CD4-positive, alpha-beta memory T cell (primary cell): ENCODE results near the gene CD40. TPM values are rescaled to one million over a fixed set of nuclear protein-coding genes. Genes with fewer than 3 reads are reported as not detected.

Source experiments
- CTCF ChIA-PET: fragments of 350-600 bp; sonication (Branson Sonifier 250); formaldehyde crosslinking; loops from one replicate; lab custom pipeline; 2021; ENCODE audit warnings: inconsistent platforms; ENCODE audit not compliant: partially characterized antibody; lab: Charles Lee
- POLR2A ChIA-PET: fragments of 350-600 bp; sonication (Branson Sonifier 250); formaldehyde crosslinking; loops from one replicate; lab custom pipeline; 2021; ENCODE audit not compliant: partially characterized antibody; lab: Charles Lee
- DNase-seq, 5 donors: peaks; one replicate each; pipeline versions ENCODE4 v3.0.0 to v3.0.0-alpha.2; 2020 to 2022; ENCODE audit warnings: mixed read lengths in 1 of 5
- H3K27ac ChIP-seq: one replicate; pipeline ENCODE4 v1.7.0; 2013; ENCODE audit warnings: low read depth, low read length
- H3K27me3 ChIP-seq: 2 replicates; pipeline ENCODE4 v1.7.0; 2013; ENCODE audit warnings: mild to moderate bottlenecking, low read length, moderate library complexity; ENCODE audit not compliant: insufficient read depth
- H3K36me3 ChIP-seq: 2 replicates; pipeline ENCODE4 v1.7.0; 2013; ENCODE audit warnings: mild to moderate bottlenecking, low read length, moderate library complexity; ENCODE audit not compliant: insufficient read depth
- H3K4me1 ChIP-seq: 2 replicates; pipeline ENCODE4 v1.7.0; 2013; ENCODE audit warnings: mild to moderate bottlenecking, low read length, moderate library complexity; ENCODE audit not compliant: insufficient read depth
- H3K4me3 ChIP-seq, 2 donors: one replicate each; pipeline ENCODE4 v1.7.0; 2013; ENCODE audit warnings: low read length in 2 of 2, mild to moderate bottlenecking in 1 of 2
- H3K9me3 ChIP-seq, 2 donors: one replicate each; pipeline ENCODE4 v1.7.0; 2013; ENCODE audit warnings: low read length in 2 of 2, control low read depth in 1 of 2; ENCODE audit not compliant: control insufficient read depth in 1 of 2
- H3K27ac Mint-ChIP-seq, 7 donors: one replicate each; pipeline ENCODE4 v1.8.0; 2020 to 2021; ENCODE audit warnings: mixed read lengths in 7 of 7, mild to moderate bottlenecking in 6 of 7, inconsistent platforms in 3 of 7, moderate library complexity in 3 of 7
- H3K27me3 Mint-ChIP-seq, 2 donors: one replicate each; pipeline ENCODE4 v1.8.0; 2020 to 2021; ENCODE audit warnings: mixed read lengths in 2 of 2
- H3K36me3 Mint-ChIP-seq, 2 donors: one replicate each; pipeline ENCODE4 v1.8.0; 2020 to 2021; ENCODE audit warnings: mixed read lengths in 2 of 2, inconsistent platforms in 1 of 2, mild to moderate bottlenecking in 1 of 2
- H3K4me1 Mint-ChIP-seq, 4 donors: one replicate each; pipeline ENCODE4 v1.8.0; 2020 to 2021; ENCODE audit warnings: mixed read lengths in 4 of 4, mild to moderate bottlenecking in 1 of 4
- H3K4me3 Mint-ChIP-seq, 8 donors: one replicate each; pipeline ENCODE4 v1.8.0; 2020 to 2021; ENCODE audit warnings: mixed read lengths in 8 of 8, mild to moderate bottlenecking in 7 of 8, moderate library complexity in 6 of 8, inconsistent platforms in 3 of 8
- H3K9me3 Mint-ChIP-seq, 8 donors: one replicate each; pipeline ENCODE4 v1.8.0; 2020 to 2021; ENCODE audit warnings: mixed read lengths in 8 of 8, mild to moderate bottlenecking in 5 of 8, inconsistent platforms in 3 of 8, moderate library complexity in 1 of 8
- intact Hi-C: fragments of 100-400 bp; cut with micrococcal nuclease; formaldehyde crosslinking; loops from one replicate; pipeline ENCODE4 v1.15.1; 2023
- polyA plus RNA-seq, 2 donors: library from polyadenylated mRNA; unstranded; fragments of 300-500 nt; fragmentation: Illumina TruSeq; gene quantifications; one replicate each; pipeline ENCODE4 v1.2.3, GENCODE V29; 2021
- total RNA-seq, 2 experiments: library from RNA; stranded (reverse); gene quantifications; one replicate each; pipeline ENCODE4 v1.2.3, GENCODE V29; 2021

The CD40 gene
- total and polyA plus RNA-seq, 4 experiments from 2014 or later = 2.5 to 3.7 (median 3.0) TPM

DNA sequence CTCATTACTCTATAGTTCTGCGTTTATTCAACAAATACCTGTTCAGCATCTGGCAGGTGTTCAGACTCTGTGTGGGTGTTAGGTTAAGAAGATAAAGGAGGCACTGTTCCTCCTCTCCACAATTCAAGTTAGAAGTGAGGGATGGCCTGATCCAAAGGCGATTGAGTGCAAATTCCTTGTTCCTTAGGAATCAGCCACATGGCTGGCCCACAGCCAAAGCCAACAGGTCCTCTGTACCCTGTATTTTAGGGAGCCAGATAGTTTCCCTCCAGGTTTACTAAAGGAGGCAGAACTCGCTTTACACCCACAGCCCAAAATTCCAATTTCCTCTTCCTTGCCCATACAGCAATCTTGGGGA is 5.0 kb upstream of the CD40 start:
- CTCF ChIA-PET = no interaction called here
- intact Hi-C loops = no loop called here
- Mint-ChIP-seq H3K4me1 (peaks cover 6 to 8% (median 7%) of the 10 kb centered on the region in 4 donors), H3K27ac (no peak overlapping the region), H3K9me3 (peaks cover 0 to 2% (median 0%) of the 10 kb centered on the region in 8 donors), H3K36me3 (peaks cover 0 to under 1% of the 10 kb centered on the region in 2 donors), H3K4me3 (no peak overlapping the region), H3K27me3 (peaks cover 24 to 41% of the 10 kb centered on the region in 2 donors)
- DNase-seq = no peak
- peaks cover 6% of the 10 kb centered on the region for H3K27me3 ChIP-seq
- peaks cover 8% of the 10 kb centered on the region for H3K4me1 ChIP-seq
- H3K27ac ChIP-seq = no peak overlapping the region
- no peak overlapping the region for H3K4me3 ChIP-seq
- H3K36me3 ChIP-seq = no peaks in the 10 kb centered on the region
- no peaks in the 10 kb centered on the region for H3K9me3 ChIP-seq
- POLR2A ChIA-PET = no interaction called here

DNA sequence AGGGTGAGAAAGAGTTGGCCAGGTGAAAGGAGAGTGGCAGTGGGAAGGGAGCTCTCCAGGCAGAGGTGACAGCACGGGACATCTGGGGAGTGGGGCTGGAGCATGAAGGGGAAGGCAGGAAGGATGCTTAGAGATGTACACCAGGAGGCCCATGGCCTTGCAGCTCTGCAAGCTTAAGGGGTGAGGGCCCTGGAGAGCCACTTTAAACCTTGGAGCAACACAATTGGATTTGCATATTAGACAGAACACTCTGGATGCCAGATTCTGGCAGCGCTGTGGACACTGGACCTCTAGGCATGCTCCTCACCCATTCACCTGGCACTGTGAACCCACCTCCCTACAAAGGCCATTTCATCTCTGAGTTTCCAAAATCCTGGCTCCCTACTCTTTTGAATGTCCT is 3.7 kb upstream of the CD40 start:
- ChIA-PET POLR2A (no interaction called here), CTCF (interaction anchor here (0.7 kb wide), 1 partner anchor 262 kb away, joined by 3 read pairs; no protein-coding TSS in a partner anchor)
- H3K4me3 Mint-ChIP-seq = no peak overlapping the region

DNA sequence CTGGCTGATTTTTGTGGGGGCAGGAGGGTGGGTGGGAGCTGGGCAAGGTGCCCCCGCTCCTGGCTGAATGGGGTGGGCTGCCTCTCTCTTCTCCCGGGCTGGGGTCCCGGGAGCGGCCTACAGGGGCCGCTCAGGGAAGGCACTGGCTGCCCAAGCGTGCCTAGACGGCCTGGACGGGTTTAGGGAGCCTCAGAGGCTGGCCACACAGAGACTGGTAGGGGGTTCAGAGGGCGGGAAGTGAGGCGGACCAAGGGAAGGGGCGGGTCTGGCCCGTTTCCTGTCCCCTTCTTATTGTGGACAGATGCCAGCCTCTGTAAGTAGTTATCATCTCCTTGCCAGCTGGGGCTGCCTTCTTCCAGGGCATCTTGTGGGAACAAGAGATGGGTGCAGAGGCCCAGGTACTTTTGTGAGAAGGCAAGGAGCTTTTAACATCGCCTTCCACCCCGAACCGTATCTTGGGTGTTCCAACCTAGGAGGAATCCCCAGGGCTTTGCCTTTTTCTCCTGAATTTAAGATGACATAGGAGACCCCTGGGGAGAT is 437 bp downstream of the CD40 start:
- Mint-ChIP-seq H3K4me3 (peak overlapping the region in 7 of 8 donors; percentile 82 to 95 (median 90)), H3K4me1 (peaks cover 6 to 21% (median 15%) of the 10 kb centered on the region in 4 donors), H3K9me3 (peaks cover 0 to 2% (median 0%) of the 10 kb centered on the region in 8 donors), H3K36me3 (peaks cover 0 to 2% of the 10 kb centered on the region in 2 donors), H3K27ac (peak overlapping the region in 2 of 7 donors; percentile 53 to 78), H3K27me3 (peaks cover 10 to 14% of the 10 kb centered on the region in 2 donors)
- Histone ChIP-seq H3K27ac (no peak overlapping the region), H3K4me3 (peak overlapping the region; percentile 47 to 57), H3K36me3 (no peaks in the 10 kb centered on the region), H3K9me3 (no peaks in the 10 kb centered on the region), H3K4me1 (peaks cover 18% of the 10 kb centered on the region), H3K27me3 (no peaks in the 10 kb centered on the region)
- CTCF ChIA-PET = no interaction called here
- no peak for DNase-seq
- intact Hi-C loops = no loop called here
- POLR2A ChIA-PET = no interaction called here

More for the DNA sequence above, 3.7 kb upstream of the CD40 start:
- H3K27me3 ChIP-seq = peaks cover 1% of the 10 kb centered on the region
- no peak overlapping the region for H3K27ac Mint-ChIP-seq
- peaks cover 0 to 2% of the 10 kb centered on the region in 2 donors for H3K36me3 Mint-ChIP-seq
- H3K9me3 Mint-ChIP-seq = peaks cover 0 to 2% (median 0%) of the 10 kb centered on the region in 8 donors
- no peak overlapping the region for H3K27ac ChIP-seq
- no peak overlapping the region for H3K4me3 ChIP-seq
- intact Hi-C loops = no loop called here
- H3K4me1 Mint-ChIP-seq = peaks cover 6 to 17% (median 13%) of the 10 kb centered on the region in 4 donors
- no peaks in the 10 kb centered on the region for H3K9me3 ChIP-seq
- H3K36me3 ChIP-seq = no peaks in the 10 kb centered on the region
- peaks cover 18% of the 10 kb centered on the region for H3K4me1 ChIP-seq
- DNase-seq = no peak
- H3K27me3 Mint-ChIP-seq = peaks cover 18 to 30% of the 10 kb centered on the region in 2 donors

DNA sequence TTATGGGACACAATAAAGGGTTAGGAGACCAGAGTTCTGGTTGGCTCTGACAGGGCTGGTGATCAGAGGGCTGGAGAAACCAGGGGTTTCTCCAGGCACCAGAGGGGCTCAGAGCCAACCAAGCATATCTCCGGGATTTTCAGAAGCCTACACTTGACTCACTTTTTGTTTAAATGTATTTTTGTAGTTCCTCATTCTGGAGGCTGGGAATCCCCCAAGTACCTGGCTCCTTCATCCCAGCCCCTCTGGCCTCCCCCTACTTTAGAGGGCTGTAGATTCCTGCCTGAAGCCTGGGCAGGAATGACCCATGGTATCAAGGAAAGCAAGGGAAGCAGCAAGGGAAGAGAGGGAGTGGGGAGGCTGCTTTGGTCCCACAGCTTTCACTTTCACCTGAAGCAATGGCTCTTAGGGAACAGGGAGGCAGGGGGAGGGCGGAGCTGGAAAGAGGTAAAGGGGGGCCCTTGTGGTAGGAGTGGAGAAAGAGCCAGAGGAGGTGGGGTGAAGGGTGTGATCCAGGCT is 973 bp downstream of the CD40 start:
- no peak overlapping the region for H3K27ac ChIP-seq
- CTCF ChIA-PET = interaction anchor here (1.0 kb wide), 1 partner anchor 56 kb away, joined by 5 read pairs; no protein-coding TSS in a partner anchor
- Mint-ChIP-seq H3K27me3 (peaks cover 8 to 13% of the 10 kb centered on the region in 2 donors), H3K27ac (peak overlapping the region in 2 of 7 donors; percentile 53 to 71), H3K36me3 (peaks cover 0 to 2% of the 10 kb centered on the region in 2 donors), H3K9me3 (peaks cover 0 to 2% (median 0%) of the 10 kb centered on the region in 8 donors), H3K4me1 (peaks cover 6 to 21% (median 16%) of the 10 kb centered on the region in 4 donors), H3K4me3 (peak overlapping the region in 7 of 8 donors; percentile 7 to 90 (median 52))
- no peak for DNase-seq
- peaks cover 18% of the 10 kb centered on the region for H3K4me1 ChIP-seq
- intact Hi-C loops = no loop called here
- H3K9me3 ChIP-seq = no peaks in the 10 kb centered on the region
- no peaks in the 10 kb centered on the region for H3K27me3 ChIP-seq
- POLR2A ChIA-PET = no interaction called here
- H3K36me3 ChIP-seq = no peaks in the 10 kb centered on the region
- no peak overlapping the region for H3K4me3 ChIP-seq

DNA sequence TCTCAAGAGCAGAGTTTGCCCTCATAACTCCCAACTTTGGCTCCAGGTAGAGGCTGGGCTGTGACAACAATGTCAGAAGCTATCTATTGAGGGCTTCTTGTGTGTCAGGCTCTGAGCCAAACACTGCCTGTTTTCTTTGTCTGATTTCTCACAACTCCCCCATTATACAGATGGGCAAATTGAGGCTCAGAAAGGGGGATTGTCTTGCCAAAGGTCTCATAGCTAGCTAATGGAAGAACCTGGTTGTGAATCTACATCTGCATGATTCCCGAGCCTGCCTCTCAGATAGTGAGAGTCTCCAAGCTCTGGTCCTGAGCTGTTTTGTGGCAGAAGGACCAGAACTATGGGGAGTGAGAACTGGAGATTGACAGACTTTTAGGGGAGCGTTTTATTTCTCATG is 1.4 kb downstream of the CD40 start:
- ChIA-PET POLR2A (no interaction called here), CTCF (interaction anchor here (1.0 kb wide), 1 partner anchor 56 kb away, joined by 5 read pairs; no protein-coding TSS in a partner anchor)
- H3K27me3 ChIP-seq = no peaks in the 10 kb centered on the region
- Mint-ChIP-seq H3K9me3 (no peaks in the 10 kb centered on the region), H3K27me3 (peaks cover 8 to 11% of the 10 kb centered on the region in 2 donors), H3K27ac (peak overlapping the region in 1 of 7 donors; percentile 71), H3K4me1 (peaks cover 6 to 21% (median 16%) of the 10 kb centered on the region in 4 donors), H3K4me3 (peak overlapping the region in 1 of 8 donors; percentile 25), H3K36me3 (peaks cover 0 to 2% of the 10 kb centered on the region in 2 donors)
- no peaks in the 10 kb centered on the region for H3K9me3 ChIP-seq
- H3K36me3 ChIP-seq = no peaks in the 10 kb centered on the region
- no peak for DNase-seq
- H3K4me3 ChIP-seq = no peak overlapping the region
- no peak overlapping the region for H3K27ac ChIP-seq
- intact Hi-C loops = no loop called here
- peaks cover 18% of the 10 kb centered on the region for H3K4me1 ChIP-seq

DNA sequence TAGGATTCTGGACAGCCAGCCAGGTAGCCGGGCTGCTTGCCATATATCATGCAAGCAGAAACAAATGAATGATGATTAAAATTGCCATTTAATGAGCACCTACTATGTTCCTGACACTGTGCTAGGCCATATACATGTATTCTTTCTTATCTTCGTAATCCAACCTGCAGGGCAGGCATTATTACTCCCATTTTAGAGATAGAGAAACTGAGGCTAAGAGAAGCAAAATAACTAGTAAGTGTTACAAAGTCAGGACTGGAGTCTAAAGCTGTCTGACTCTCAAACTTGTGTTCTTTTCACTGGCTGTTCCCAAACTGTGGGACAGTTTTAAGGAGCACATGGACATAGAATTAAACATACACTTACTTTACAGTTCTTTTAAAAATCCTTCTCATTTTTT is 2.0 kb downstream of the CD40 start:
- Histone ChIP-seq H3K4me1 (peaks cover 18% of the 10 kb centered on the region), H3K36me3 (no peaks in the 10 kb centered on the region), H3K4me3 (no peak overlapping the region), H3K9me3 (no peaks in the 10 kb centered on the region), H3K27ac (no peak overlapping the region), H3K27me3 (no peaks in the 10 kb centered on the region)
- Mint-ChIP-seq H3K27me3 (peaks cover 6 to 9% of the 10 kb centered on the region in 2 donors), H3K36me3 (peaks cover 0 to 2% of the 10 kb centered on the region in 2 donors), H3K4me1 (peaks cover 6 to 21% (median 16%) of the 10 kb centered on the region in 4 donors), H3K9me3 (no peaks in the 10 kb centered on the region), H3K4me3 (peak overlapping the region in 1 of 8 donors; percentile 6), H3K27ac (peak overlapping the region in 1 of 7 donors; percentile 25)
- no peak for DNase-seq
- intact Hi-C loops = no loop called here
- ChIA-PET CTCF (no interaction called here), POLR2A (no interaction called here)

DNA sequence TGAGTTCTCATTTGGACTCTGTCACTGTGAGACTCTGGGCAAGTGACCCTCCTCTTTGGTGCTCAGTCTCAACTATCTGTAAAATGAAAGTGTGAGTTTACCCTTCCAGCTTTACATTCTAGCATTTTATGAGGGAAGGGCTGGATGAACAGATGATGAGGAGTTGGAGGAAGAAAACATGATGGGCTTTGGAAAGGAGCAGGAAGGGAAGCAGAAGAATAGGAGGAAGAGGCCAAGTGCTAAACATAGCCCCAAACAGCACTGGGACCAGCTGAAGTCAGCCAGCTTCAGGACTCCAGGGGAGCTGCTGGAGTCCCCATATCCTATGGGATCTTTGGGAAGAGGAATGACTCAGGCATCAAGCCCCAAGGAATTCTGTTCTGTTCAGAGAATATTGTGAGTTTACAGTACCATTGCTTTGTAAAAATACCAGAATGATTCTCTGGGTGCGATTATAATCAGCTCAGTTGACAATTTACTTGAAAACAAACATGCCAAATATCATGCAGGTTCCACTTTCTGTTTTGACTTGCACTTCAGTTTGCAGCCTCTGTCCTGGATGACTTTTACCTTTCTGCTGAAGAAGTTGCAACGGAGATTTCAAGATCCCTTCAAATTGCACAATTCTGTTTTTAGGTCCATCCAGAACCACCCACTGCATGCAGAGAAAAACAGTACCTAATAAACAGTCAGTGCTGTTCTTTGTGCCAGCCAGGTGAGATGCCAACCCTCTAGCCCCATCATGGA is 3.2 kb downstream of the CD40 start:
- no peaks in the 10 kb centered on the region for H3K9me3 Mint-ChIP-seq
- no peak overlapping the region for H3K27ac ChIP-seq
- no peaks in the 10 kb centered on the region for H3K27me3 ChIP-seq
- no peaks in the 10 kb centered on the region for H3K36me3 ChIP-seq
- no peak overlapping the region for H3K27ac Mint-ChIP-seq
- no peaks in the 10 kb centered on the region for H3K9me3 ChIP-seq
- peaks cover 0 to 2% of the 10 kb centered on the region in 2 donors for H3K36me3 Mint-ChIP-seq
- H3K4me1 ChIP-seq = peaks cover 18% of the 10 kb centered on the region
- peaks cover 3 to 21% (median 16%) of the 10 kb centered on the region in 4 donors for H3K4me1 Mint-ChIP-seq
- H3K4me3 Mint-ChIP-seq = no peak overlapping the region
- POLR2A ChIA-PET = no interaction called here
- H3K27me3 Mint-ChIP-seq = peaks cover 0 to 1% of the 10 kb centered on the region in 2 donors
- H3K4me3 ChIP-seq = no peak overlapping the region
- no peak for DNase-seq
- CTCF ChIA-PET = no interaction called here
- intact Hi-C loops = no loop called here
